LNCaP clone FGC (cell line): Measurements from ENCODE around the gene ZNF396.
A peak's percentile ranks its signal among the peaks of the same experiment; 100 is the strongest.

Experiments
- DNase-seq: peaks from one replicate; pipeline ENCODE4 v3.0.0-alpha.2; 2011; ENCODE audit warnings: low read depth
- H3K4me3 ChIP-seq: 2 replicates; pipeline ENCODE4 v1.5.1; 2011; ENCODE audit warnings: mild to moderate bottlenecking, low read depth, low read length, control low read depth
- TF ChIP-seq, protein P1 (sequence below): IDR thresholded peaks from 2 replicates; pipeline ENCODE4 v1.5.1; 2012; ENCODE audit warnings: mild to moderate bottlenecking; ENCODE audit not compliant: control insufficient read depth, insufficient read depth; ENCODE audit errors: extremely low read depth

Gene ZNF396

DNA sequence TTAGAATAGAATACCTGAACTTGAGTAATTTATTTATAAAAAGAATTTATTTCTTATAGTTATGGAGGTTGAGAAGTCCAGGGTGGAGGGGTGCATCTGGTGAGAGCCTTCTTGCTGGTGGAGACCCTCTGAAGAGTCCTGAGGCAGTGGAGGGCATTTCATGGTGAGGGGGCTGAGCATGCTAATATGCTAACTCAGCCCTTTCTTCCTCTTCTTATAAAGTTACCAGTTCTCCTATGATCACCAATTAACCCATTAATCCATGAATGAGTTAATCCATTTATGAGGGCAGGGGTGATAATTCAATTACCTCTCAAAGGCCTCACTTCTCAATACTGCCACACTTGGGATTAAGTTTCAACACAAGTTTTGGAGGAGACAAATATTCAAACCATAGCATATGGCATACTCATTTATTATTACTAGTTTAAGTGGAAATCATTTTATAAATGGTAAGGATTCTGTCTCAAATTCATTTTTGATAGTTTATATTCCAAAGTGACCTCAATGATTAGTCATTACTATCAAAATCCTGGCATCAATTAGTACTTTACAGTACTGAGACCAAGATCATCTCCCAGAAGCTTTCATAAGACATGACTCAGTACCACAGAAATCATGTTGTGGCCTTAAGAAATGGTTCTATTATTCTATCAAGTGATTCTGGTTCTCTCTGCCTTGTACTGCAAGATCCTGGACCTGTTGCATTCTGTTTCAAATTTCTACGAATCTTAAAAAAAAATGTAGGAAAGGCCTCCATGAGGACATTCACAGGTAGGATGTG is 5.5 kb downstream of the ZNF396 start:
- TF ChIP-seq, protein P1, sequence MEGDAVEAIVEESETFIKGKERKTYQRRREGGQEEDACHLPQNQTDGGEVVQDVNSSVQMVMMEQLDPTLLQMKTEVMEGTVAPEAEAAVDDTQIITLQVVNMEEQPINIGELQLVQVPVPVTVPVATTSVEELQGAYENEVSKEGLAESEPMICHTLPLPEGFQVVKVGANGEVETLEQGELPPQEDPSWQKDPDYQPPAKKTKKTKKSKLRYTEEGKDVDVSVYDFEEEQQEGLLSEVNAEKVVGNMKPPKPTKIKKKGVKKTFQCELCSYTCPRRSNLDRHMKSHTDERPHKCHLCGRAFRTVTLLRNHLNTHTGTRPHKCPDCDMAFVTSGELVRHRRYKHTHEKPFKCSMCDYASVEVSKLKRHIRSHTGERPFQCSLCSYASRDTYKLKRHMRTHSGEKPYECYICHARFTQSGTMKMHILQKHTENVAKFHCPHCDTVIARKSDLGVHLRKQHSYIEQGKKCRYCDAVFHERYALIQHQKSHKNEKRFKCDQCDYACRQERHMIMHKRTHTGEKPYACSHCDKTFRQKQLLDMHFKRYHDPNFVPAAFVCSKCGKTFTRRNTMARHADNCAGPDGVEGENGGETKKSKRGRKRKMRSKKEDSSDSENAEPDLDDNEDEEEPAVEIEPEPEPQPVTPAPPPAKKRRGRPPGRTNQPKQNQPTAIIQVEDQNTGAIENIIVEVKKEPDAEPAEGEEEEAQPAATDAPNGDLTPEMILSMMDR: no peak
- no peak for DNase-seq
- no peak overlapping the region for H3K4me3 ChIP-seq

DNA sequence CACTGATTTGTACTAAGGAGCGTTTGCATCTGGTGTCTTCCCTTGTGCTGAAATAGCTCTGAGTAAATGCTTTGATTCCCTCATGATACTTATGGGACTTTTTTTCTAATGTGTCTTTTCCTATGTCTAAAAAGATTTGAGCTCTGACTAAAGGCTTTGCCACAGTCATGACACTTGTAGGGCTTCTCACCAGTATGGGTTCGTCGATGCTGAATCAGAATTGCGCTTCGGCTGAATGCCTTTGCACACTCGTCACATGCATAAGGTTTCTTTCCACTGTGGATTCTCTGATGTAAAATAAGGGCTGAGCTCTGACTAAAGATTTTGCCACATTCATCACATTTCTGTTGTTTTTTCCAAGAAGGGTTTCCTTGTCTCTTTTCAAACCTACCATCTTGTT is 8.0 kb downstream of the ZNF396 start:
- no peak overlapping the region for H3K4me3 ChIP-seq
- TF ChIP-seq, protein P1: no peak
- DNase-seq: no peak

DNA sequence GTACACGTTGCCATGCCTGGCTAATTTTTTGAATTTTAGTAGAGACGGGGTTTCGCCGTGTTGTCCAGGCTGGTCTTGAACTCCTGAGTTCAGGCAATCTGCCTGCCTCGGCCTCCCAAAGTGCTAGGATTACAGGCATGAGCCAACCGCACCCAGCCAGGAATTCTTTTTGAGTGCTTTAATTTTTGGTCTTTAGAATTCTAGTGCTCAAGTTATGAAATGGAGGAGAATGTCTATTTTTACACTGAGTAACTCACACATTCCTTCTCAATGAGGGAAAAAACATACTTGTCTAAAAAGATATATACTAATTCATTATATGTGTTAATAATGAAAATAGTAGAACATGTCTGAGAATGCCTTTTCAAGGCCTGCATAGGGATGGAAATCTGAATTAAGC is 8.5 kb downstream of the ZNF396 start:
- no peak for DNase-seq
- H3K4me3 ChIP-seq: no peak overlapping the region
- TF ChIP-seq, protein P1: no peak

DNA sequence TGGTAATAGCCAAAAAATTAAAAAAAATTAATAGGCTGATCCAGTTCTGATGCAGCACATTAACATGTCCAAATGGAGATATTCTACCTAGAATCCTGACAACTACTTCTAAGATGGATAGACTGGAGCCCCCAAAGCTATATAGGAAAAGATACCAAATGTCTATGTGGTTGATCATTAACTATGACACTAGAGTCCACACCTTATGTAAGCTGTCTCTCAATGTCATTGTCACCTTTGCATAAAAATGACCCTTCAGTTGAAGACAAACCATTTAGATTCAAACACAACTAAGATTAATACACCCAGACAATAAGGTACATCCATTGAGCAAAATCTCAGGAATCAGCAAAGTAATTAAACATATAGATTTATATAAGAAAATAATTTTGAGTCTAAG is 14.6 kb downstream of the ZNF396 start:
- no peak for DNase-seq
- no peak overlapping the region for H3K4me3 ChIP-seq
- TF ChIP-seq, protein P1: no peak

DNA sequence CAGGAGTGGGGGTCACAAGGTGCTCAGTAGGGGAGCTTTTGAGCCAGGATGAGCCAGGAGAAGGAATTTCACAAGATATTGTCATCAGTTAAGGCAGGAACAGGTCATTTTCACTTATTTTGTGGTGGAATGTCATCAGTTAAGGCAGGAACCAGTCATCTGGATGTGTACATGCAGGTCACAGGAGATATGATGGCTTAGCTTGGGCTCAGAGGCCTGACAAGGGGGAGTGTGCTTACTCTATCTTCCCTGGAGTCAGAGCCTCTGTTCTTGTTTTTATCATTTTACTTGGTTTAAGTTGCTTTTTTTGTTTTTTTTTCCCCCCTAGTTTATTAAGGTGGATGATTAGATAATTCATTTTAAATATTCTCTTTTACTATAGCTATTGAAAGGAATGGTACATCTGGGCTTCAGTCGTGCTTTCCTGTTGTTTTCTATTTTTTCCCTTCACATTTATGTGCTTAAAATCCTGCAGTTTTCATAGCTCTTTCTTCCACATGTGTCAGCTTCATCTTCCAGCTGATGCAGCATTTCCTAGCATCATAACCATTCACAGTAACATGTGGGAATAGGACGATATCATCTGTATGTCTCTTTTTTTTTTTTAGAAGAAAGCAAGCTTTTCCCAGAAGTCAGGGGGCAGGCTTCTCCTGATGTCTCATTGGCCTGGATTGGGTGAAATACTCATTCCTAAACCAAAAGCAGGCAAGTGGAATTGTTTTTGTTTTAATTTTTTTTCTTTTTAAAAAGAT is 15.4 kb downstream of the ZNF396 start:
- TF ChIP-seq, protein P1: no peak
- H3K4me3 ChIP-seq: no peak overlapping the region
- DNase-seq: no peak

DNA sequence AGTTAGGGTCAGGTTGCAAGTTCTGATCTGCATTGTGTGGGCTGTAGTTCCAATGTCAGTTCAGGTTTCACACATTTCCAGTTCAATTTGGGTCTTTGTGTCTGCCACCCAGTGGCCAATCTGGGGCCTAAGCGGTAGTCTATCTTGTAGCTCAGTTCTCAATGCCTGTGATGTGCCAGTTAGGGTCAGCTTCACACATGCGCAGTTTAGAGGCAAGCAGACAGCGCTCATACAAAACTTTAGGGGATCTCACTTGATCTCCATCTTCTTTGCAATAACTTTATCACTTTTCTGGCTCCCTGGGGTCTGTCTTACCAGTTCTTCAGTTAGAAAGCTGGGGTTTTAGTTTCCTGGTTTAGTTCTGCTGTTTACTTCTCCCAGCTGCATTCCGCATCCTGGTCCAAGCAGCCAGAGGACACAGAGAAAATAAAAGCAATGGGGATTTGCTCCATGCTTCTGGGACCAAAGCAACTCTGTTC is 22.0 kb downstream of the ZNF396 start:
- H3K4me3 ChIP-seq: no peak overlapping the region
- DNase-seq: peak; percentile 65
- TF ChIP-seq, protein P1: peak; percentile 74
